Right lobe of liver (tissue), 6 donors: ENCODE data around the gene ABHD16A. TPM values are rescaled to one million over a fixed set of nuclear protein-coding genes. Genes with fewer than 3 reads are reported as not detected.
"Not testable (repeated sequence)": the region's sequence is repeated elsewhere in the genome, so short reads cannot be mapped to it uniquely, and the experiment has no call there.

Experiments
- ATAC-seq, 4 donors: fragments of 200-7000 bp; cut with Tn5 transposase; one replicate each; pipeline ENCODE4 v1.9.1; 2020; ENCODE audit warnings: mild to moderate bottlenecking in 4 of 4, moderate library complexity in 4 of 4
- DNase-seq, 3 donors: peaks; one replicate each; pipeline ENCODE4 v3.0.0-alpha.2; 2020
- H3K27ac ChIP-seq, 3 donors: fragments of 200-600 bp; one replicate each; pipeline ENCODE4 v1.8.0; 2022
- H3K27me3 ChIP-seq, 2 donors: fragments of 200-600 bp; one replicate each; pipeline ENCODE4 v1.8.0; 2022
- H3K36me3 ChIP-seq, 4 donors: fragments of 200-600 bp; sonication (generic) in 1 of 4; one replicate each; pipeline versions ENCODE4 v1.5.1 to v1.8.0; 2017 to 2022; ENCODE audit warnings: control low read depth in 1 of 4
- H3K4me1 ChIP-seq, 4 donors: fragments of 200-600 bp; sonication (generic) in 1 of 4; one replicate each; pipeline versions ENCODE4 v1.5.1 to v1.8.0; 2017 to 2022; ENCODE audit warnings: control low read depth in 1 of 4
- H3K4me3 ChIP-seq, 3 donors: fragments of 200-600 bp; one replicate each; pipeline ENCODE4 v1.8.0; 2022
- H3K9me3 ChIP-seq, 4 donors: fragments of 200-600 bp; sonication (generic) in 1 of 4; one replicate each; pipeline versions ENCODE4 v1.5.1 to v1.8.0; 2017 to 2022; ENCODE audit warnings: control low read depth in 1 of 4
- CTCF ChIP-seq, 4 donors: fragments of 200-600 bp in 3 of 4; fragments of 450-650 bp in 1 of 4; IDR thresholded peaks; one replicate each; pipeline versions ENCODE4 v1.5.1 to v1.8.0; 2016 to 2022; ENCODE audit warnings: antibody characterized with exemption in 4 of 4, mild to moderate bottlenecking in 2 of 4
- POLR2A ChIP-seq: fragments of 450-650 bp; IDR thresholded peaks from one replicate; pipeline ENCODE4 v1.6.1; 2017; ENCODE audit warnings: antibody characterized with exemption, mild to moderate bottlenecking
- WGBS: methylation state at CpG from one replicate; pipeline ENCODE4 v1.1.6; 2018; ENCODE audit warnings: low coverage, low lambda C conversion rate; ENCODE audit not compliant: insufficient coverage; ENCODE audit errors: missing lambda C conversion rate; 5-methylcytosine and 5-hydroxymethylcytosine counted together
- intact Hi-C, 2 donors: fragments of 100-400 bp; cut with DNase I; formaldehyde crosslinking; loops; one replicate each; pipeline versions ENCODE4 v1.11.2 to v1.14.1; 2022
- total RNA-seq, 6 experiments: library from RNA; depleted of rRNA in 2 of 6; stranded (reverse); fragments of >200 nt in 2 of 6; fragmentation: NEBNext Ultra II Directional in 3 of 6; extraction: Animal tissue kit (Norgen Biotek cat#: 25700) in 3 of 6; gene quantifications; one replicate each; pipeline versions ENCODE4 v1.1.0 to v1.2.4, GENCODE V29; 2016 to 2023
- donor health status: DM: no; HTN: yes; CAD: no.
- donor health status: DM: no; HTN: no; CAD: no.
- donor health status: DM: no; HTN: no; CAD: no.
- donor health status: DM: no; HTN: yes; CAD: no.
- donor health status: DM: no; HTN: yes; CAD: no.

Gene ABHD16A
- total RNA-seq, 6 experiments from 2014 or later, result 29.7 to 34.8 (median 31.2) TPM

- Histone ChIP-seq H3K9me3 (no peaks in the 10 kb centered on the region), H3K36me3 (no peaks in the 10 kb centered on the region), H3K4me3 (no peak overlapping the region), H3K4me1 (no peaks in the 10 kb centered on the region), H3K27ac (no peak overlapping the region), H3K27me3 (no peaks in the 10 kb centered on the region)
- DNase-seq, result no peak
- intact Hi-C loops, result loop anchor here in 1 of 2 donors (10.0 kb wide), 1 partner anchor 51 kb away; the partner anchor contains the start of gene SAPCD1
- ATAC-seq, result no peak
- TF ChIP-seq CTCF (IDR thresholded peaks at IDR 0.05), result no peak
- no peak for TF ChIP-seq POLR2A
- WGBS, result 70% methylated on average over 3 of the region's 4 CpGs
These were observed 10.3 kb upstream of the ABHD16A start for GRCh38 chr6:31713465-31713864.

GRCh38 chr6:31712296-31712695 lies 9.2 kb upstream of the ABHD16A start:
- ATAC-seq, result peak; percentile 55 to 75 (median 65)
- DNase-seq, result no peak
- Histone ChIP-seq H3K27me3 (no peaks in the 10 kb centered on the region), H3K9me3 (no peaks in the 10 kb centered on the region), H3K36me3 (no peaks in the 10 kb centered on the region), H3K27ac (no peak overlapping the region), H3K4me1 (no peaks in the 10 kb centered on the region), H3K4me3 (no peak overlapping the region)
- intact Hi-C loops, result loop anchor here in 1 of 2 donors (10.0 kb wide), 1 partner anchor 53 kb away; the partner anchor contains the start of gene SAPCD1
- TF ChIP-seq POLR2A, result no peak
- peak in 3 of 4 donors; percentile 8 to 28 (median 27) for TF ChIP-seq CTCF (IDR thresholded peaks at IDR 0.05)
- 89% methylated on average over 3 of the region's 8 CpGs for WGBS

- peak in 1 of 3 donors; percentile 48 for DNase-seq
- H3K4me1 ChIP-seq, result no peaks in the 10 kb centered on the region
- 30% methylated on average over 6 of the region's 8 CpGs for WGBS
- TF ChIP-seq CTCF (IDR thresholded peaks at IDR 0.05) (no peak), POLR2A (no peak)
- no peak overlapping the region for H3K27ac ChIP-seq
- no peak overlapping the region for H3K4me3 ChIP-seq
- peak; percentile 13 to 36 (median 18) for ATAC-seq
- H3K27me3 ChIP-seq, result no peaks in the 10 kb centered on the region
- H3K9me3 ChIP-seq, result no peaks in the 10 kb centered on the region
- H3K36me3 ChIP-seq, result no peaks in the 10 kb centered on the region
- intact Hi-C loops, result loop anchor here in 1 of 2 donors (10.0 kb wide), 1 partner anchor 54 kb away; the partner anchor contains the start of gene SAPCD1
These were observed 8.1 kb upstream of the ABHD16A start for GRCh38 chr6:31711233-31711632.

- intact Hi-C loops, result loop anchor here in 1 of 2 donors (10.0 kb wide), 1 partner anchor 54 kb away; the partner anchor contains the start of gene SAPCD1
- Histone ChIP-seq H3K9me3 (no peaks in the 10 kb centered on the region), H3K4me3 (no peak overlapping the region), H3K36me3 (no peaks in the 10 kb centered on the region), H3K4me1 (no peaks in the 10 kb centered on the region), H3K27me3 (no peaks in the 10 kb centered on the region), H3K27ac (no peak overlapping the region)
- TF ChIP-seq POLR2A, result no peak
- no peak for TF ChIP-seq CTCF (IDR thresholded peaks at IDR 0.05)
- WGBS, result 64% methylated on average over 5 of the region's 5 CpGs
- no peak for ATAC-seq
- DNase-seq, result no peak
These were observed 7.5 kb upstream of the ABHD16A start for GRCh38 chr6:31710523-31711219.

GRCh38 chr6:31709157-31709556 lies 6.0 kb upstream of the ABHD16A start:
- intact Hi-C loops, DNase-seq, H3K4me1 ChIP-seq, H3K36me3 ChIP-seq, H3K27ac ChIP-seq, H3K9me3 ChIP-seq, H3K4me3 ChIP-seq, H3K27me3 ChIP-seq, ATAC-seq: not testable (repeated sequence)
- 57% methylated on average over 9 of the region's 11 CpGs for WGBS
